ENCODE data around the gene CCDC86.

GRCh38 chr11:60863550-60864521, 21.9 kb downstream of the CCDC86 start:
- no peak for TF ChIP-seq POLR2A (conservative IDR thresholded peaks at IDR 0.05)
- TF ChIP-seq EGR1 (conservative IDR thresholded peaks at IDR 0.05), result peak; percentile 41
- TF ChIP-seq CBX2 (IDR thresholded peaks at IDR 0.05; ENCODE audit: insufficient read depth, low read length, poor library complexity, severe bottlenecking), result no peak
- TF ChIP-seq RNF2 (IDR thresholded peaks at IDR 0.05), result no peak
- no peak for TF ChIP-seq ERF (CRISPR knock-in tag; IDR thresholded peaks at IDR 0.05)
- no peak for TF ChIP-seq TFE3 (CRISPR knock-in tag; IDR thresholded peaks at IDR 0.05)
- TF ChIP-seq TFAP4 (CRISPR knock-in tag; IDR thresholded peaks at IDR 0.05; ENCODE audit: borderline replicate concordance), result no peak
- no peak for TF ChIP-seq HCFC1 (IDR thresholded peaks at IDR 0.05; ENCODE audit: low read depth, low read length)
- TF ChIP-seq ZNF23 (CRISPR knock-in tag; IDR thresholded peaks at IDR 0.05), result no peak
- TF ChIP-seq SMARCA5 (IDR thresholded peaks at IDR 0.05), result no peak; the same call in 1 of the 2 replicates
- no peak for TF ChIP-seq SRSF9 (IDR thresholded peaks at IDR 0.05; ENCODE audit: borderline replicate concordance, low read depth, low read length)
- TF ChIP-seq ZNF3 (CRISPR knock-in tag; IDR thresholded peaks at IDR 0.05), result no peak
